Naive thymus-derived CD4-positive, alpha-beta T cell (primary cell): ENCODE measurements around the gene SNAP25. TPM values are rescaled to one million over a fixed set of nuclear protein-coding genes. Genes with fewer than 3 reads are reported as not detected.

Experiments
- ATAC-seq: fragments of 150-1000 bp; cut with Tn5 transposase; 2 replicates; pipeline ENCODE4 v1.10.0; 2021; ENCODE audit warnings: mild to moderate bottlenecking, moderate library complexity
- CTCF ChIA-PET: fragments of 350-600 bp; sonication (Branson Sonifier 250); formaldehyde crosslinking; loops from one replicate; lab custom pipeline; 2021; ENCODE audit warnings: antibody characterized with exemption; lab: Charles Lee
- POLR2A ChIA-PET: fragments of 350-600 bp; sonication (Branson Sonifier 250); formaldehyde crosslinking; loops from one replicate; lab custom pipeline; 2021; ENCODE audit warnings: antibody characterized with exemption, inconsistent platforms; lab: Charles Lee
- DNase-seq, 9 donors: peaks; one replicate each; pipeline versions ENCODE4 v3.0.0 to v3.0.0-alpha.2; 2020 to 2022; ENCODE audit warnings: mixed read lengths in 1 of 9
- H3K27ac ChIP-seq: one replicate; pipeline ENCODE4 v1.7.0; 2013; ENCODE audit warnings: mild to moderate bottlenecking, low read depth, low read length, moderate library complexity
- H3K27me3 ChIP-seq, 2 donors: one replicate each; pipeline ENCODE4 v1.7.0; 2013; ENCODE audit warnings: low read length in 2 of 2, mild to moderate bottlenecking in 2 of 2, moderate library complexity in 2 of 2; ENCODE audit not compliant: control insufficient read depth in 2 of 2, insufficient read depth in 2 of 2
- H3K36me3 ChIP-seq, 3 experiments: 1 replicate in 2 of 3; 2 replicates in 1 of 3; pipeline ENCODE4 v1.7.0; 2013; ENCODE audit warnings: low read length in 3 of 3, mild to moderate bottlenecking in 3 of 3, moderate library complexity in 1 of 3; ENCODE audit not compliant: insufficient read depth in 3 of 3, control insufficient read depth in 2 of 3
- H3K4me1 ChIP-seq, 2 donors: one replicate each; pipeline ENCODE4 v1.7.0; 2013; ENCODE audit warnings: low read length in 2 of 2, mild to moderate bottlenecking in 2 of 2, moderate library complexity in 1 of 2; ENCODE audit not compliant: control insufficient read depth in 2 of 2, insufficient read depth in 2 of 2
- H3K4me3 ChIP-seq: 2 replicates; pipeline ENCODE4 v1.7.0; 2013; ENCODE audit warnings: mild to moderate bottlenecking, low read length
- H3K9me3 ChIP-seq, 3 experiments: 1 replicate in 2 of 3; 2 replicates in 1 of 3; pipeline ENCODE4 v1.7.0; 2013; ENCODE audit warnings: low read length in 3 of 3; ENCODE audit not compliant: control insufficient read depth in 2 of 3
- H3K27ac Mint-ChIP-seq, 9 donors: one replicate each; pipeline ENCODE4 v1.8.0; 2020 to 2022; ENCODE audit warnings: mixed read lengths in 9 of 9, mild to moderate bottlenecking in 8 of 9, moderate library complexity in 5 of 9, inconsistent platforms in 2 of 9
- H3K27me3 Mint-ChIP-seq, 5 donors: one replicate each; pipeline ENCODE4 v1.8.0; 2021 to 2022; ENCODE audit warnings: mixed read lengths in 5 of 5, mild to moderate bottlenecking in 1 of 5
- H3K36me3 Mint-ChIP-seq, 5 donors: one replicate each; pipeline ENCODE4 v1.8.0; 2020 to 2022; ENCODE audit warnings: mixed read lengths in 5 of 5, mild to moderate bottlenecking in 3 of 5, inconsistent platforms in 1 of 5
- H3K4me1 Mint-ChIP-seq, 7 donors: one replicate each; pipeline ENCODE4 v1.8.0; 2020 to 2022; ENCODE audit warnings: mixed read lengths in 7 of 7, mild to moderate bottlenecking in 3 of 7, inconsistent platforms in 1 of 7
- H3K4me3 Mint-ChIP-seq, 10 donors: one replicate each; pipeline ENCODE4 v1.8.0; 2020 to 2022; ENCODE audit warnings: mild to moderate bottlenecking in 10 of 10, mixed read lengths in 10 of 10, moderate library complexity in 6 of 10, inconsistent platforms in 2 of 10
- H3K9me3 Mint-ChIP-seq, 11 donors: one replicate each; pipeline ENCODE4 v1.8.0; 2020 to 2022; ENCODE audit warnings: mixed read lengths in 11 of 11, mild to moderate bottlenecking in 4 of 11, inconsistent platforms in 1 of 11, moderate library complexity in 1 of 11
- intact Hi-C, 2 donors: fragments of 100-400 bp; cut with micrococcal nuclease; formaldehyde crosslinking; loops; one replicate each; pipeline ENCODE4 v1.15.1; 2023
- polyA plus RNA-seq, 2 donors: library from polyadenylated mRNA; unstranded; fragments of 300-500 nt; fragmentation: Illumina TruSeq; gene quantifications; one replicate each; pipeline ENCODE4 v1.2.3, GENCODE V29; 2021
- total RNA-seq, 6 experiments: library from RNA in 5 of 6; stranded (reverse) in 5 of 6; gene quantifications; 1 replicate in 5 of 6; 2 replicates in 1 of 6; pipeline ENCODE4 v1.2.3 and lab custom pipeline; 2021 to 2026

SNAP25 gene
- total RNA-seq = under 1 TPM in 1 of 5 experiments, not detected in 4; 0.39 TPM
- under 1 TPM in 1 of 2 donors, not detected in 1; 0.11 TPM for polyA plus RNA-seq
- total RNA-seq (lab: John Stamatoyannopoulos, UW) = not detected

- H3K9me3 ChIP-seq = peaks cover 0 to 6% (median 0%) of the 10 kb centered on the region in 3 experiments
- Mint-ChIP-seq H3K27me3 (peaks cover 31 to 88% (median 68%) of the 10 kb centered on the region in 5 donors), H3K4me1 (peaks cover 5 to 25% (median 16%) of the 10 kb centered on the region in 7 donors), H3K36me3 (peaks cover 0 to 11% (median 0%) of the 10 kb centered on the region in 5 donors), H3K27ac (peak within 1 kb of the TSS in 2 of 9 donors; percentile 25 to 86), H3K4me3 (peak within 1 kb of the TSS; percentile 60 to 82 (median 68)), H3K9me3 (peaks cover 0 to 34% (median 16%) of the 10 kb centered on the region in 11 donors)
- no peak within 1 kb of the TSS for H3K27ac ChIP-seq
- peak; percentile 60 for ATAC-seq
- no peaks in the 10 kb centered on the region for H3K36me3 ChIP-seq
- intact Hi-C loops = loop anchor here in 1 of 2 donors (1.0 to 10.0 kb wide), 5 partner anchors 132 to 454 kb away; partner anchors contain the start of genes ANKEF1, JAG1 and SLX4IP
- H3K4me1 ChIP-seq = no peaks in the 10 kb centered on the region
- H3K27me3 ChIP-seq = peaks cover 0 to 4% of the 10 kb centered on the region in 2 donors
- CTCF ChIA-PET = no interaction called here
- H3K4me3 ChIP-seq = peak within 1 kb of the TSS; percentile 6
- peak in 8 of 9 donors; percentile 6 to 35 (median 18) for DNase-seq
- POLR2A ChIA-PET = no interaction called here
Observed at GRCh38 chr20:10218536-10219451, at the start of gene SNAP25. Gene SNAP25 (plus strand): TSS chr20:10218830. CDS start chr20:10275492, 56,662 bp downstream.

DNA sequence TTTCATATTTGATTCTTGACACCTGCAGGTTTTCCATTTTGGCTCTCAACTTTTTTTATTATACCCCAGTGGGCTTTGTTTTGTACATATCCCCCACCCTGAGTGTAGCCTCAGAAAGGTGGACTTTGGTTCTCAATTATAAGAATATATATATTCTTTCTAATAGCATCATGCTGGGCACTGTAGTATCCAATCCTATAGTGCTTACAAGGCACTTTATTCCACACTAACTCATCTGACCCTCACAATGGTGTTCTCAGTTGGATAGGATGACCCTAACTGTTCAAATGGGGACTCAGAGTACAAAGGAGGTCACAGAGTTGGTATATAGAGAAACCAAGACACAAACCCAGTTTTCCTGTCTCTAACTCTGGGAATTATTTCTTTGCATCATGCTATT lies 48.9 kb upstream of the SNAP25 start:
- peaks cover 0 to 3% (median 0%) of the 10 kb centered on the region in 3 experiments for H3K9me3 ChIP-seq
- Mint-ChIP-seq H3K27me3 (peaks cover 21 to 57% (median 39%) of the 10 kb centered on the region in 5 donors), H3K9me3 (peaks cover 0 to 38% (median 9%) of the 10 kb centered on the region in 11 donors), H3K36me3 (peaks cover 0 to 4% (median 4%) of the 10 kb centered on the region in 5 donors), H3K27ac (no peak overlapping the region), H3K4me3 (no peak overlapping the region), H3K4me1 (peaks cover 5 to 13% (median 7%) of the 10 kb centered on the region in 7 donors)
- H3K27ac ChIP-seq = no peak overlapping the region
- H3K36me3 ChIP-seq = no peaks in the 10 kb centered on the region
- ChIA-PET CTCF (no interaction called here), POLR2A (no interaction called here)
- ATAC-seq (no peak), DNase-seq (no peak)
- no peak overlapping the region for H3K4me3 ChIP-seq
- intact Hi-C loops = no loop called here
- peaks cover under 1 to 3% of the 10 kb centered on the region in 2 donors for H3K27me3 ChIP-seq
- H3K4me1 ChIP-seq = no peaks in the 10 kb centered on the region

GRCh38 chr20:10170261-10170660 lies 48.4 kb upstream of the SNAP25 start:
- Histone ChIP-seq H3K27me3 (peaks cover 2 to 3% of the 10 kb centered on the region in 2 donors), H3K36me3 (no peaks in the 10 kb centered on the region), H3K27ac (no peak overlapping the region), H3K4me3 (no peak overlapping the region), H3K9me3 (peaks cover 0 to 3% (median 0%) of the 10 kb centered on the region in 3 experiments), H3K4me1 (no peaks in the 10 kb centered on the region)
- peaks cover 0 to 38% (median 9%) of the 10 kb centered on the region in 11 donors for H3K9me3 Mint-ChIP-seq
- peaks cover 5 to 13% (median 7%) of the 10 kb centered on the region in 7 donors for H3K4me1 Mint-ChIP-seq
- H3K27ac Mint-ChIP-seq = no peak overlapping the region
- peaks cover 21 to 57% (median 39%) of the 10 kb centered on the region in 5 donors for H3K27me3 Mint-ChIP-seq
- DNase-seq (no peak), ATAC-seq (no peak)
- POLR2A ChIA-PET = no interaction called here
- intact Hi-C loops = no loop called here
- no peak overlapping the region for H3K4me3 Mint-ChIP-seq
- CTCF ChIA-PET = no interaction called here
- H3K36me3 Mint-ChIP-seq = peaks cover 0 to 4% (median 4%) of the 10 kb centered on the region in 5 donors

DNA sequence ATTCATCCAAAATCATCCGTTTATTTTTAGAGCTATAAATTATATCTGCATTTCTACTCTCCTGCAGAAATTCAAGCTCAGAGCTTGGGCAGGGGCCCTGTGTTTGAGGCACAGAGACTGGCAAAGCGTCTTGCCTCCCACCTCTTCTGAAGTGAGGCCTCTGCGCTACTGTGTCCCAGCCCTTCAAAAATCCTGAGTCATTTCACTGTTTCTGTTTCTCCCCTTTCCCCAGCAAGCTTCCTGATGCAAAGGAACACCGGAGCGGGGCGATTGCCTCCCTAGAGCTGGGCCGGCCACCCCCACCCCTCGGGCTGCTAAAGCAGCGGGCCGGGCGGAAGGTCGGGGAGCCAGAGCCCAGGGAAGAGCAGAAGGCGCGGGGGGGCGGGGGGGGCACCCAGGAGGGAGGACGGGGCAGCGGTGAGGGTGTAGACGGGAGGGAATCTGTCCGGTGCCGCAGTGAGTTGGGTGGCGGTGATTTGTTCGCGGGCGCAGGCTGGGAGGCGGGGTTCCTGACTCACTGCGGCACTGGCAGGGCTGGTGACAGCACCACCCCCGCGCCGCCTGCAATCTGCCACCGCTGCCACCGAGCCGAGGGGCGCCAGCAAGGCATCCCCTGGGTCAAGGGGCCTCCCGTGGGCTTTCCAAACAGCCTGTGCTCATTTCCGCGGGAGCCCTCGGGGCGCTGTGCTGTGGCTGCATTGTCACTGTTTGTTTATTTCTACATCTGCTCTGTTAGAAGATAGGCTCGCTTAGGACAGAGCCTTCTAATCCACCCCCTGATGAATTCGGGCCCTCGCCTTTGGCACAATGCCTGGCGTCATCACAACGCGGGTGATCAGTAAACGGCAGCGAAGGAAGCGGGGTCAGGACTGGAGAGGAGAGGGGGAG lies 46.5 kb upstream of the SNAP25 start:
- Mint-ChIP-seq H3K27me3 (peaks cover 21 to 64% (median 44%) of the 10 kb centered on the region in 5 donors), H3K4me1 (peaks cover 5 to 13% (median 7%) of the 10 kb centered on the region in 7 donors), H3K36me3 (peaks cover 0 to 4% (median 0%) of the 10 kb centered on the region in 5 donors), H3K9me3 (peaks cover 0 to 29% (median 9%) of the 10 kb centered on the region in 11 donors), H3K4me3 (peak overlapping the region; percentile 14 to 67 (median 52)), H3K27ac (no peak overlapping the region)
- ChIA-PET POLR2A (no interaction called here), CTCF (no interaction called here)
- intact Hi-C loops = no loop called here
- ATAC-seq = peak; percentile 74
- Histone ChIP-seq H3K36me3 (no peaks in the 10 kb centered on the region), H3K4me1 (no peaks in the 10 kb centered on the region), H3K27ac (no peak overlapping the region), H3K27me3 (peaks cover 2 to 3% of the 10 kb centered on the region in 2 donors), H3K9me3 (no peaks in the 10 kb centered on the region), H3K4me3 (no peak overlapping the region)
- DNase-seq = peak in 1 of 9 donors; percentile 32

GRCh38 chr20:10172998-10173655 lies 45.5 kb upstream of the SNAP25 start:
- no peak for DNase-seq
- H3K36me3 Mint-ChIP-seq = peaks cover 0 to 4% (median 0%) of the 10 kb centered on the region in 5 donors
- POLR2A ChIA-PET = no interaction called here
- Histone ChIP-seq H3K27me3 (peaks cover 2 to 3% of the 10 kb centered on the region in 2 donors), H3K36me3 (no peaks in the 10 kb centered on the region), H3K9me3 (no peaks in the 10 kb centered on the region), H3K4me1 (no peaks in the 10 kb centered on the region), H3K4me3 (no peak overlapping the region), H3K27ac (no peak overlapping the region)
- H3K9me3 Mint-ChIP-seq = peaks cover 0 to 22% (median 5%) of the 10 kb centered on the region in 11 donors
- intact Hi-C loops = no loop called here
- H3K4me3 Mint-ChIP-seq = peak overlapping the region in 2 of 10 donors; percentile 30 to 55
- CTCF ChIA-PET = no interaction called here
- no peak overlapping the region for H3K27ac Mint-ChIP-seq
- no peak for ATAC-seq
- H3K4me1 Mint-ChIP-seq = peaks cover 5 to 13% (median 7%) of the 10 kb centered on the region in 7 donors
- peaks cover 21 to 59% (median 44%) of the 10 kb centered on the region in 5 donors for H3K27me3 Mint-ChIP-seq
